RWPE2 (cell line): ENCODE data around the gene UBE3D.

Experiments
- ATAC-seq: fragments of 200-7000 bp; cut with Tn5 transposase; 3 replicates; pipeline ENCODE4 v1.9.1; 2021; ENCODE audit warnings: low read depth
- DNase-seq: peaks from one replicate; pipeline ENCODE4 v3.0.0-alpha.2; 2020; ENCODE audit warnings: low spot score
- H3K27ac ChIP-seq: fragments of 450-650 bp; 2 replicates; pipeline ENCODE4 v1.5.1; 2017; ENCODE audit warnings: mild to moderate bottlenecking; ENCODE audit not compliant: poor library complexity, severe bottlenecking
- H3K27me3 ChIP-seq: fragments of 250-450 bp; sonication (Bioruptor Pico); 2 replicates; pipeline ENCODE4 v1.5.1; 2021; ENCODE audit warnings: mild to moderate bottlenecking, moderate library complexity; ENCODE audit not compliant: insufficient read depth, poor library complexity, severe bottlenecking
- H3K36me3 ChIP-seq: fragments of 250-450 bp; sonication (Bioruptor Pico); 2 replicates; pipeline ENCODE4 v1.5.1; 2020; ENCODE audit warnings: low read depth, mild to moderate bottlenecking, moderate library complexity
- H3K4me1 ChIP-seq: fragments of 250-450 bp; sonication (Bioruptor Pico); 2 replicates; pipeline ENCODE4 v1.5.1; 2021; ENCODE audit warnings: mild to moderate bottlenecking, moderate library complexity; ENCODE audit not compliant: insufficient read depth, poor library complexity, severe bottlenecking
- H3K4me3 ChIP-seq: fragments of 250-450 bp; sonication (Bioruptor Pico); 2 replicates; pipeline ENCODE4 v1.5.1; 2021; ENCODE audit warnings: mild to moderate bottlenecking, moderate library complexity; ENCODE audit not compliant: severe bottlenecking
- H3K9me3 ChIP-seq: fragments of 250-450 bp; sonication (Bioruptor Pico); 2 replicates; pipeline ENCODE4 v1.5.1; 2021; ENCODE audit warnings: mild to moderate bottlenecking, moderate library complexity; ENCODE audit not compliant: severe bottlenecking
- CTCF ChIP-seq: fragments of 450-650 bp; IDR thresholded peaks from one replicate; pipeline ENCODE4 v1.5.1; 2017; ENCODE audit warnings: mild to moderate bottlenecking, moderate library complexity; ENCODE audit not compliant: poor library complexity, severe bottlenecking

The UBE3D gene

GRCh38 chr6:82978362-82978945 is 87.2 kb downstream of the UBE3D start:
- Histone ChIP-seq H3K27me3 (no peaks in the 10 kb centered on the region), H3K27ac (no peak overlapping the region), H3K9me3 (no peaks in the 10 kb centered on the region), H3K36me3 (no peaks in the 10 kb centered on the region), H3K4me3 (no peak overlapping the region), H3K4me1 (peaks cover 11% of the 10 kb centered on the region)
- TF ChIP-seq CTCF: no peak
- no peak for ATAC-seq
- no peak for DNase-seq

- no peaks in the 10 kb centered on the region for H3K9me3 ChIP-seq
- DNase-seq: no peak
- peaks cover 11% of the 10 kb centered on the region for H3K4me1 ChIP-seq
- no peak for TF ChIP-seq CTCF
- no peaks in the 10 kb centered on the region for H3K36me3 ChIP-seq
- no peaks in the 10 kb centered on the region for H3K27me3 ChIP-seq
- ATAC-seq: no peak
- no peak overlapping the region for H3K4me3 ChIP-seq
- no peak overlapping the region for H3K27ac ChIP-seq
Measured at GRCh38 chr6:82976179-82976578, 89.5 kb downstream of the UBE3D start.

GRCh38 chr6:82971877-82972460 is 93.7 kb downstream of the UBE3D start:
- Histone ChIP-seq H3K9me3 (no peaks in the 10 kb centered on the region), H3K36me3 (no peaks in the 10 kb centered on the region), H3K27me3 (no peaks in the 10 kb centered on the region), H3K27ac (no peak overlapping the region), H3K4me3 (no peak overlapping the region), H3K4me1 (no peaks in the 10 kb centered on the region)
- no peak for ATAC-seq
- TF ChIP-seq CTCF: no peak
- DNase-seq: no peak

- Histone ChIP-seq H3K4me3 (no peak overlapping the region), H3K4me1 (no peaks in the 10 kb centered on the region), H3K27me3 (no peaks in the 10 kb centered on the region), H3K9me3 (no peaks in the 10 kb centered on the region), H3K36me3 (no peaks in the 10 kb centered on the region), H3K27ac (no peak overlapping the region)
- ATAC-seq: no peak
- no peak for DNase-seq
- no peak for TF ChIP-seq CTCF
Measured at GRCh38 chr6:82970839-82971238, 94.8 kb downstream of the UBE3D start.

- no peak overlapping the region for H3K4me3 ChIP-seq
- peaks cover 2% of the 10 kb centered on the region for H3K4me1 ChIP-seq
- no peaks in the 10 kb centered on the region for H3K9me3 ChIP-seq
- no peaks in the 10 kb centered on the region for H3K27me3 ChIP-seq
- no peaks in the 10 kb centered on the region for H3K36me3 ChIP-seq
- DNase-seq (no peak), ATAC-seq (no peak)
- no peak overlapping the region for H3K27ac ChIP-seq
- no peak for TF ChIP-seq CTCF
Measured at GRCh38 chr6:82968708-82969107, 96.9 kb downstream of the UBE3D start.
